KMS-11 (cell line): ENCODE results near the gene TSNAXIP1.

ENCODE experiments used
- H2AFZ ChIP-seq: fragments of 200-600 bp; sonication (generic); 2 replicates; pipeline ENCODE4 v1.6.1; 2016; ENCODE audit warnings: antibody characterized with exemption, mixed run types, low read depth
- H3K27ac ChIP-seq: fragments of 200-600 bp; sonication (generic); 2 replicates; pipeline ENCODE4 v1.6.1; 2016; ENCODE audit warnings: mild to moderate bottlenecking, mixed run types
- H3K27me3 ChIP-seq: fragments of 200-600 bp; sonication (generic); 2 replicates; pipeline ENCODE4 v1.6.1; 2017; ENCODE audit warnings: mild to moderate bottlenecking, low read depth, mixed run types, moderate library complexity; ENCODE audit not compliant: insufficient read depth
- H3K36me3 ChIP-seq: fragments of 200-600 bp; sonication (generic); 2 replicates; pipeline ENCODE4 v1.6.1; 2017; ENCODE audit warnings: mild to moderate bottlenecking, mixed run types; ENCODE audit not compliant: insufficient read depth
- H3K4me1 ChIP-seq: fragments of 200-600 bp; sonication (generic); 2 replicates; pipeline ENCODE4 v1.6.1; 2016; ENCODE audit warnings: mild to moderate bottlenecking, low read depth, mixed run types; ENCODE audit not compliant: poor library complexity, severe bottlenecking
- H3K4me2 ChIP-seq: fragments of 200-600 bp; sonication (generic); 2 replicates; pipeline ENCODE4 v1.7.0; 2016; ENCODE audit warnings: mild to moderate bottlenecking, mixed run types
- H3K4me3 ChIP-seq: fragments of 200-600 bp; sonication (generic); IDR thresholded peaks from 2 replicates; pipeline ENCODE4 v1.6.1; 2017; ENCODE audit warnings: low read depth, low read length, mixed read lengths; ENCODE audit not compliant: insufficient read depth
- H3K79me2 ChIP-seq: fragments of 200-600 bp; sonication (generic); 2 replicates; pipeline ENCODE4 v1.6.1; 2016; ENCODE audit warnings: low read depth, mixed run types; ENCODE audit not compliant: insufficient read depth
- H3K9ac ChIP-seq: fragments of 200-600 bp; sonication (generic); 2 replicates; pipeline ENCODE4 v1.6.1; 2016; ENCODE audit warnings: mild to moderate bottlenecking, mixed run types
- H4K20me1 ChIP-seq: fragments of 200-600 bp; sonication (generic); 2 replicates; pipeline ENCODE4 v1.6.1; 2016; ENCODE audit warnings: mild to moderate bottlenecking, mixed run types; ENCODE audit not compliant: insufficient read depth
- TF ChIP-seq, protein P1 (sequence below): fragments of 200-600 bp; sonication (generic); conservative IDR thresholded peaks from 2 replicates; pipeline ENCODE4 v1.6.1; 2017; ENCODE audit warnings: low read depth, mild to moderate bottlenecking, antibody characterized with exemption, low read length, moderate library complexity, mixed read lengths

Gene TSNAXIP1

DNA sequence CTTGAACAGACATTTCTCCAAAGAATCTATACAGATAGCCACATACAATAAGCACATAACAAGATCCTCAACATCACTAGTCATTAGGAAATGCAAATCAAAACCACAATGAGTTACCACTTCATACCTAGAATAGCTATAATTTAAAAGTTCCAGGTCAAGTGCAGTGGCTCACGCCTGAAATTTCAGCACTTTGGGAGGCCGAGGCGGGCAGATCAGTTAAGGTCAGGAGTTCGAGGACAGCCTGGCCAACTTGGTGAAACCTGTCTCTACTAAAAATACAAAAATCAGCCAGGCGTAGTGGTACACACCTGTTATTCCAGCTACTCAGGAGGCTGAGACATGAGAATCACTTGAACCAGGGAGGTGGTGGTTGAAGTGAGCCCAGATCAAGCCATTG is 20.2 kb upstream of the TSNAXIP1 start:
- Histone ChIP-seq H3K79me2 (peaks cover 14% of the 10 kb centered on the region; the same call in 1 of the 2 replicates), H3K4me3 (no peak overlapping the region), H3K4me2 (no peak overlapping the region), H3K4me1 (peaks cover 32% of the 10 kb centered on the region), H3K36me3 (no peaks in the 10 kb centered on the region), H2AFZ (no peak overlapping the region), H3K27me3 (no peaks in the 10 kb centered on the region), H4K20me1 (peaks cover 4% of the 10 kb centered on the region; the same call in 1 of the 2 replicates), H3K9ac (no peak overlapping the region), H3K27ac (no peak overlapping the region)
- TF ChIP-seq, protein P1, sequence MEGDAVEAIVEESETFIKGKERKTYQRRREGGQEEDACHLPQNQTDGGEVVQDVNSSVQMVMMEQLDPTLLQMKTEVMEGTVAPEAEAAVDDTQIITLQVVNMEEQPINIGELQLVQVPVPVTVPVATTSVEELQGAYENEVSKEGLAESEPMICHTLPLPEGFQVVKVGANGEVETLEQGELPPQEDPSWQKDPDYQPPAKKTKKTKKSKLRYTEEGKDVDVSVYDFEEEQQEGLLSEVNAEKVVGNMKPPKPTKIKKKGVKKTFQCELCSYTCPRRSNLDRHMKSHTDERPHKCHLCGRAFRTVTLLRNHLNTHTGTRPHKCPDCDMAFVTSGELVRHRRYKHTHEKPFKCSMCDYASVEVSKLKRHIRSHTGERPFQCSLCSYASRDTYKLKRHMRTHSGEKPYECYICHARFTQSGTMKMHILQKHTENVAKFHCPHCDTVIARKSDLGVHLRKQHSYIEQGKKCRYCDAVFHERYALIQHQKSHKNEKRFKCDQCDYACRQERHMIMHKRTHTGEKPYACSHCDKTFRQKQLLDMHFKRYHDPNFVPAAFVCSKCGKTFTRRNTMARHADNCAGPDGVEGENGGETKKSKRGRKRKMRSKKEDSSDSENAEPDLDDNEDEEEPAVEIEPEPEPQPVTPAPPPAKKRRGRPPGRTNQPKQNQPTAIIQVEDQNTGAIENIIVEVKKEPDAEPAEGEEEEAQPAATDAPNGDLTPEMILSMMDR: no peak

DNA sequence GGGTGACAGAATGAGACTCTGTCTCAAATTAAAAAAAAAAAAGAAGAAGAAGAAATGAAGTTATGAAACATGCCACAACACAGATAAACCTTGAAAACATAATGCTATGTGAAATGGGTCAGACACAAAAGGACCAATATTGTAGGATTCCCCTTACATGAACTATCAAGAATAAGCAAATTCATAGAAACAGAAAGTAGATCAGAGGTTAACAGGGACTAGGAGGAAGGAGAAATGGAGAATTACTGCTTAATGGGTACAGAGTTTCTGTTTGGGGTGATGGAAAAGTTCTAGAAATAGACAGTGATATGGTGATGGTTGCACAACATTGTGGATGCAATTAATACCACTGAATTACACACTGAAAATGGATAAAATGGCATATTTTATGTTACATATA is 16.6 kb upstream of the TSNAXIP1 start:
- TF ChIP-seq, protein P1: no peak
- Histone ChIP-seq H3K4me3 (no peak overlapping the region), H3K9ac (no peak overlapping the region), H3K79me2 (peaks cover 21% of the 10 kb centered on the region; the same call in 1 of the 2 replicates), H3K4me2 (0 out of 2 replicates have a peak overlapping the region, but pooled peaks have one; percentile 18), H3K36me3 (no peaks in the 10 kb centered on the region), H4K20me1 (peaks cover 4% of the 10 kb centered on the region; the same call in 1 of the 2 replicates), H3K27ac (no peak overlapping the region), H2AFZ (no peak overlapping the region), H3K4me1 (peaks cover 21% of the 10 kb centered on the region), H3K27me3 (no peaks in the 10 kb centered on the region)

DNA sequence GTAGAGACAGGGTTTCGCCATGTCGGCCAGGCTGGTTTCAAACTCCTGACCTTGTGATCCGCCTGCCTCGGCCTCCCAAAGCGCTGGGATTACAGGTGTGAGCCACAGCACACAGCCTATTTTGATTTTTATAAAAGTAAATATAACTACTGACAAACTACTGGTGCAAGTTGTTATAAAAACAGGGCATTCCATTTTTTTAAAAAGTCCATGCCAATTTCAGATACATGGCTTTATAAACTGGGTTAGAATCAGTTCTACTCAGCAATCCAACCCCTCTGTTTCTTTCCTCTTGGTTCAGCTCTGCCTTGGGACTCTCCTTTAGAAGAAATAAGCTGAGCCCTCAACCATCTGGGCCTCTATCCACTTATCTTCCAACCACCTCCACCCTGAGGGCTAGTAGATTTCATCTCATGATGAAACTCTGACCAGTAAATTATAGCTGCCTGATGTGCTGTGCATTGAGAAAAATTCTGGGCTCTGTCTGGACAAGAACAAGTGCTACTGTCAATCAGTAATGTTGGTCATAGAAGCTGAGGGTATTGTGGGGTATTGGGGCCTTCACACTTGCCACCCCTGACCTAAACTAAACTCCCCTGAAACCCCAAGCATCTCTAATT is 10.5 kb upstream of the TSNAXIP1 start:
- H4K20me1 ChIP-seq: no peaks in the 10 kb centered on the region
- peaks cover 23% of the 10 kb centered on the region; the same call in 1 of the 2 replicates for H3K79me2 ChIP-seq
- no peaks in the 10 kb centered on the region for H3K4me1 ChIP-seq
- H3K4me2 ChIP-seq: no peak overlapping the region
- no peak overlapping the region for H3K9ac ChIP-seq
- no peak overlapping the region for H2AFZ ChIP-seq
- TF ChIP-seq, protein P1: no peak
- H3K27me3 ChIP-seq: no peaks in the 10 kb centered on the region
- no peak overlapping the region for H3K4me3 ChIP-seq
- H3K36me3 ChIP-seq: no peaks in the 10 kb centered on the region
- H3K27ac ChIP-seq: no peak overlapping the region

DNA sequence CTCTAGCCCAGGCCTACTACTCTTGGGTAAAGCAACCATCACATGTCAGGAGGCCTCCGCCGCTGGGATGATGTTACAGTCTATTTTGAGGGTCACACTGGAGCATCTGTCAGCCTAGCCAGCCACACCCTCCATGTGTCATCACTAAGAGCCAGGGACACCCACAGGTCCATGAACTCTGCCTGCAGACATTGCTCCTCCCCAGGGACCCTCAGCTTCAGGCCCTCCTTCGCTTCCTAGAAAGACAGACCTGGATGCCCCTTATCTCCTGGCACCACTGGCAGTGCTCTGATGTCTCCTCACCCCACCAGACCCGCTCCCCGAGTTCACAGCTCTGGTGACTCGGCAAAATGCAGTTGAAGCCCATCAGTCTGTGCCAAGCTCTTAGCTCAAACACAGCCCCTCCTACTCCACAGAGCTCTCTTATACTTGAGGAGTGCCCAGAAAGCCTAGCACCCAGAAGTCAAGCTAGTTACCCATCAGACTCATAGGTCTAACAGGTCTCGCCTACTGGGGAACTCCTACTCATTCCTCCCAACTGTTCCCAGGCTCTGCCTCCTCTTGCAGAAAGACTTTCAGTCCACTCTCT is 6.3 kb upstream of the TSNAXIP1 start:
- Histone ChIP-seq H3K36me3 (0 out of 2 replicates have a peak, but pooled peaks cover 4% of the 10 kb centered on the region), H3K4me3 (no peak overlapping the region), H4K20me1 (no peaks in the 10 kb centered on the region)

More for the DNA sequence above, 6.3 kb upstream of the TSNAXIP1 start:
- peaks cover 9% of the 10 kb centered on the region for H3K4me1 ChIP-seq
- H2AFZ ChIP-seq: no peak overlapping the region
- TF ChIP-seq, protein P1: no peak
- peaks cover 53% of the 10 kb centered on the region for H3K79me2 ChIP-seq
- H3K27ac ChIP-seq: no peak overlapping the region
- H3K9ac ChIP-seq: no peak overlapping the region
- no peak overlapping the region for H3K4me2 ChIP-seq
- H3K27me3 ChIP-seq: no peaks in the 10 kb centered on the region
